ENCODE results near the gene ANKRD45. TPM values are rescaled to one million over a fixed set of nuclear protein-coding genes. Genes with fewer than 3 reads are reported as not detected.
"Not testable (repeated sequence)": the region's sequence is repeated elsewhere in the genome, so short reads cannot be mapped to it uniquely, and the experiment has no call there.

The ANKRD45 gene
- total RNA-seq, 1 donor from 2014 or later: 1.3 TPM

- no peak overlapping the region for H3K4me3 Mint-ChIP-seq (ENCODE audit: unreplicated experiment)
- H3K27me3 Mint-ChIP-seq (ENCODE audit: unreplicated experiment): peaks cover 2% of the 10 kb centered on the region
- no peak for TF ChIP-seq CTCF (IDR thresholded peaks at IDR 0.05; ENCODE audit: unreplicated experiment)
- peaks cover 7% of the 10 kb centered on the region for H3K36me3 Mint-ChIP-seq (ENCODE audit: low read depth, unreplicated experiment)
- no peaks in the 10 kb centered on the region for H3K4me1 Mint-ChIP-seq (ENCODE audit: unreplicated experiment)
- no peak for DNase-seq (ENCODE audit: low spot score)
- H3K27ac Mint-ChIP-seq (ENCODE audit: unreplicated experiment): no peak overlapping the region
- H3K9me3 Mint-ChIP-seq (ENCODE audit: unreplicated experiment): no peaks in the 10 kb centered on the region
Measured at GRCh38 chr1:173639102-173639501, 30.5 kb downstream of the ANKRD45 start.

GRCh38 chr1:173638043-173639021 lies 31.3 kb downstream of the ANKRD45 start:
- Mint-ChIP-seq H3K36me3 (ENCODE audit: low read depth, unreplicated experiment) (peaks cover 7% of the 10 kb centered on the region), H3K4me1 (ENCODE audit: unreplicated experiment) (no peaks in the 10 kb centered on the region), H3K9me3 (ENCODE audit: unreplicated experiment) (no peaks in the 10 kb centered on the region), H3K27ac (ENCODE audit: unreplicated experiment) (no peak overlapping the region), H3K4me3 (ENCODE audit: unreplicated experiment) (no peak overlapping the region), H3K27me3 (ENCODE audit: unreplicated experiment) (peaks cover 2% of the 10 kb centered on the region)
- no peak for TF ChIP-seq CTCF (IDR thresholded peaks at IDR 0.05; ENCODE audit: unreplicated experiment)
- no peak for DNase-seq (ENCODE audit: low spot score)

- H3K4me3 Mint-ChIP-seq (ENCODE audit: unreplicated experiment); H3K27me3 Mint-ChIP-seq (ENCODE audit: unreplicated experiment); H3K27ac Mint-ChIP-seq (ENCODE audit: unreplicated experiment); H3K4me1 Mint-ChIP-seq (ENCODE audit: unreplicated experiment); H3K36me3 Mint-ChIP-seq (ENCODE audit: low read depth, unreplicated experiment); DNase-seq (ENCODE audit: low spot score); H3K9me3 Mint-ChIP-seq (ENCODE audit: unreplicated experiment): not testable (repeated sequence)
Measured at GRCh38 chr1:173637236-173638042, 32.2 kb downstream of the ANKRD45 start.

GRCh38 chr1:173635116-173635515 lies 34.5 kb downstream of the ANKRD45 start, which contains the start of gene TEX50:
Gene TEX50, plus strand, starts transcription at chr1:173635338. Its CDS starts 184 bp downstream, at chr1:173635522.
- DNase-seq (ENCODE audit: low spot score): no peak
- peaks cover 7% of the 10 kb centered on the region for H3K36me3 Mint-ChIP-seq (ENCODE audit: low read depth, unreplicated experiment)
- no peak within 1 kb of the TSS for H3K27ac Mint-ChIP-seq (ENCODE audit: unreplicated experiment)
- H3K4me1 Mint-ChIP-seq (ENCODE audit: unreplicated experiment): no peaks in the 10 kb centered on the region
- H3K4me3 Mint-ChIP-seq (ENCODE audit: unreplicated experiment): no peak within 1 kb of the TSS
- H3K9me3 Mint-ChIP-seq (ENCODE audit: unreplicated experiment): no peaks in the 10 kb centered on the region
- no peaks in the 10 kb centered on the region for H3K27me3 Mint-ChIP-seq (ENCODE audit: unreplicated experiment)
- TF ChIP-seq CTCF (IDR thresholded peaks at IDR 0.05; ENCODE audit: unreplicated experiment): no peak

- Mint-ChIP-seq H3K36me3 (ENCODE audit: low read depth, unreplicated experiment) (no peaks in the 10 kb centered on the region), H3K4me3 (ENCODE audit: unreplicated experiment) (no peak overlapping the region), H3K27me3 (ENCODE audit: unreplicated experiment) (no peaks in the 10 kb centered on the region), H3K27ac (ENCODE audit: unreplicated experiment) (no peak overlapping the region), H3K9me3 (ENCODE audit: unreplicated experiment) (no peaks in the 10 kb centered on the region), H3K4me1 (ENCODE audit: unreplicated experiment) (no peaks in the 10 kb centered on the region)
- TF ChIP-seq CTCF (IDR thresholded peaks at IDR 0.05; ENCODE audit: unreplicated experiment): no peak
- DNase-seq (ENCODE audit: low spot score): no peak
Measured at GRCh38 chr1:173628888-173629287, 40.8 kb downstream of the ANKRD45 start.
